NCI-H2107 treated with DMSO at 0.1 percent for 48 hours (cell line): ENCODE measurements around the gene HNRNPLL.
A peak's percentile ranks its signal among the peaks of the same experiment; 100 is the strongest.

ENCODE experiments used
- DNase-seq: peaks from one replicate; lab custom pipeline; 2025; ENCODE audit not compliant: unreplicated experiment; lab: John Stamatoyannopoulos, UW

The HNRNPLL gene

DNA sequence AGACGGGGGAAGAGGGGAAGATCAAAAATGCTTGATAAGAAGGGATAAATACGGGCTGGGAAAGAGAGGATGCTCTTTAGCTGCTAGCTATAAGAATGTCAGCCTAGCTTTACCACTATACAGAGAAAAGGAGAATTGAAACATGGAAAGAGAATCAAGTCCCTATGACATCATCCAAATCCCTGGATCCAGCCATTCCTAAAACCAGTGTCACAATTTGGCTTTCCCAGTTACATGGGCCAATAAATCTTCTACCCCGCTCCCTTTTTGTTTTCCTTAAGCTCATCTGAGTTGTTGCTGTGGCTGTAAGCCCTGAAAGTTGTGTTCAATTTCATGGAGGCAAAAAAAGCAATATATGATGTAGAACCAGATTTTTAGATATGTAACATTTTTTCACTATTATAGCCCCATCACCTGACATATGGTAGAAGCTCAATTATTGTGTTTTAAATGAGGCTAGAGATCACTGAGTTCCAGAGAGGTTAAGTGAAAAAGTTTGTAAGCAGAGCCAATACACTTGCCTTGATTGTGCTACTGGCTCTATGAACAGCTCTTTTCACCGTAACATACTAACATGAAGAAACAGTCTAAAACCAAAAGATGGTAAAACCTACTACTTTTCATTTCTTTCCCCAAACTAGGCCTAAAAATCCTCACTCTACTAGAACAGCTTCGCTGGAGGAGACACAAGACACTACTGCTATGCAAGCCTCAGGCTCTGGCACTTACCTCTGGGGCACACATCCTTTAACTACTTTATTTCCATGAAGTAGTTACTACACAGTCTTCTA, 4.3 kb downstream of the HNRNPLL start:
- DNase-seq = no peak

DNA sequence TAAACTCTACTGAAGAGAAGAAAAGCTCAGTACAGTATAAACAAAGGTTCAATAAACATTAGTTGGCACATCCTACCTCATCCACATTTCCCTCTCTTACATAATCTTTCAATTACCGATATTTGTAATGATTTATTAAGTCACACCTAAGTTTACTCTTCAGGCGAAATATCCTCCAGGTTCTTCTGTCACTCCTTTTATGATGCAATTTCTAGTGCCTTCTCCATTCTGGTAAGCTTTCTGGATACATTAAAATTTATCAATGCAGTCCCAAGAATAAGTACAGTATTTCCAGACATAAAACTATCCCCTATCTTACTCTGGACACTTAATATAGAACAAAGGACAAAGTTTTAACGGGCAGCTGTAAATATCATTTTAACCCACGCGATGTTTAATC, 5.6 kb downstream of the HNRNPLL start:
- no peak for DNase-seq

DNA sequence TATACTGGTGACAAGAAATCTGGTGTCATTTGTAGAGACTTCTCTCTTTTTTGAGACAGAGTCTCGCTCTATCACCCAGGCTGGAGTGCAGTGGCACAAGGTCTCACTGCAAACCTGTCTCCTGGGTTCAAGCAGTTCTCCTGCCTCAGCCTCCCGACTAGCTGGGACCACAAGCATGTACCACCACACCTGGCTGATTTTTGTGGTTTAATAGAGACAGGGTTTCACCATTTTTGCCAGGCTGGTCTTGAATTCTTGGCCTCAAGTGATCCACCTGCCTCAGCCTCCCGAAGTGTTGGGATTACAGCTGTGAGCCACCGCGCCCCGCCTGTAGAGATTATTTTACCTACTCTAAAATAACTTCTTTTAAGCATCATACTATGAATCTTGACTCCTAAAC, 6.5 kb downstream of the HNRNPLL start:
- DNase-seq = no peak

DNA sequence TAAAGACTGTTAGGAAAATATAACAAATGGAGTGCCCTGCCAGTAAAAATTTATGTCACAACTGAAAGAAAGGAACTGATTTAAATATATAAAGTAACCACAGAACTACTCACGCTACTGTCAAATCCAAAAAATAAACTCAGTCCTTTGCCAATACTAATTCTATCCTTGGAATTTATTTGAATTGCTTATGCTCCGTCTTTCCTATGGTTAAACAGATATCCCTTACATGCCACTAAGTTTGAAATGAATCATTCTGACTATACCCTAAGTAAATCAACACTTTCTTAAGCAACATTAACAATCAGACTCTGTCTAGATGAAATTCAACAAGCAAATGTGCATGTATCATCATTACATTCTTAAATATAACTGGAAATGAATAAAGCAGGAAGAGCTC, 9.8 kb downstream of the HNRNPLL start:
- no peak for DNase-seq

DNA sequence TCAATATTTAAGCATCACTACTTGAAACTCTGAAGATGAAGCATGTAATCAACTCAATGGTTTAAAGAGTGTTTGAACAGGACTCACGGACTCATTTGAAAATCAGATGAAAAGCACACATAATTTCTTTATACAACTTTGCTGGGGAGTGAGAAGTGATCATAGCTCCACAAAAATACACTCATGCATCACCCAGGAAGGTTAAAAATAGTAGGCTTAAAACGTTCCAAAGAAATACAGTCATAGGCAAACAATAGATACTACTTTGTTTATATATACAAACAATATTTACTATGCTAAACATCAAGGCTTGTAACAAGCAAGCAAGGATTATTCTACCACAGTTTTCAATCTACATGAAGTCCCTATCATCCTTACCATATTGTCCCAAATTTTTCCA, 11.6 kb downstream of the HNRNPLL start:
- no peak for DNase-seq

DNA sequence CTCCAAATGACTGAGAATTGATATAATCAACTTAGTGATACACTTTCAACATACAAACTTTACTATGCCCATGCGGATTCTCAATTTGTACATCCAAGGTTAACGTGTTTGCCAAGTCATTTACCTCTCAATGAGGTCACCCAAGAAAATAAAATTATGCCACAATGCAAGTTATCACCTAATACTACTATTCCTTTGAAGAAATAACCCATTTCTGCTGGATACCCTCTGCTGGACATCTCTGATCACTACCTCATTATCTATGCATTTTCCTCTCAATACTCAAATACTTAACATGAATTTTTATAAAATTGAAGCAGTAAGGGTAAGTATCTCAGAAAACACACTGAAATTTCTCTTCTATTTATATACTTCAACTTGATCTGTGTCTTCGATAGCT, 12.7 kb downstream of the HNRNPLL start:
- no peak for DNase-seq

DNA sequence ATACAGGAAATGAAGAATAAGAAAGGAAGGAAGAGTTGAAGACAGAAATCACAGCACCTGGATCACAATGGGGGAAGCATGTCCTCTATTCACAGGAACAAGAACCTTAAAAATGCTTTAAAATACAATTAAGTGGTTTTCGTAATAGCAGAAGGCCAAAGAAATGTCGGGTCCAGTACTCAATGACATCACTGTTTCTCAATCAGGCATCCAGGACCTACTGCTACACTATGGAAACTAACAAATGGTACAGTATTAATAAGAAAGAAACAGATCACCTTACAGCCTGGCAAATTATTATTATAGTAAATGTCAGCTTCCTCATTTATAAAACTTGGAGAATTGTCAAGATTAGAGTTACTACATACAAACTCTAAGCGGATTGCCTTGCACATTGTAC, 15.8 kb downstream of the HNRNPLL start:
- no peak for DNase-seq

DNA sequence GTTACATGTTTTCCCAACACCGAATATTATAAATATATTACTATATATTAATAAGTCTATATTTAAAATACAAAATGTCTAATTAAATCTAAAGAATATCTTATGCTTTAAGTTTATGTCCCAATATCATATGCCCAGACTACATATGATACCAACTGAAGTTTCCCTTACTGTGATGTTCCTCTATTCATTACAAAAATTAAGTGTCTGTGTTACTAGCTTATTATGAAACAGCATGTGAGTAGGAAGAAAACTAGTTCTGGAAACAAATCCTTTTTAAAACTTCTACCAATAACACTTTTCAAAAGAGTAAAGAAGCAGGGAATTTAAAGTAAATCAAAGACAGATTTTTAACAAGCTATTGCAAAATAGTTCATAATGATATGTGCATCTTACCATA, 17.8 kb downstream of the HNRNPLL start:
- DNase-seq = no peak

DNA sequence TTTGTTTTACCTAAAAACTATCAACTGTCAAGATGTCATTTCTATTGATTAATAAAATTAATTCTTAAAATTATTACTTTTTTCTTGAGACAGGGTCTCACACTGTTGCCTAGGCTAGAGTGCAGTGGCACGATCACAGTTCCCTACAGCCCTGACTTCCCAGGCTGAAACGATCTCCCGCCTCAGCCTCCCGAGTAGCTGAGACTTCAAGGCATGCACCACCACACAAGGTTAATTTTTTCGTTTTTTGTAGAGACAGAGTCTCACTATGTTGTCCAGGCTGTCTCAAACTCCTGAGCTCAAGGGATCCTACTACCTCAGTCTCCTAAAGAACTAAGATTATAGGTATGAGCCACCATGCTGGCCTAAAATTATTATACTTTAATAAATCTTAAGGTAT, 18.7 kb downstream of the HNRNPLL start:
- DNase-seq = no peak

DNA sequence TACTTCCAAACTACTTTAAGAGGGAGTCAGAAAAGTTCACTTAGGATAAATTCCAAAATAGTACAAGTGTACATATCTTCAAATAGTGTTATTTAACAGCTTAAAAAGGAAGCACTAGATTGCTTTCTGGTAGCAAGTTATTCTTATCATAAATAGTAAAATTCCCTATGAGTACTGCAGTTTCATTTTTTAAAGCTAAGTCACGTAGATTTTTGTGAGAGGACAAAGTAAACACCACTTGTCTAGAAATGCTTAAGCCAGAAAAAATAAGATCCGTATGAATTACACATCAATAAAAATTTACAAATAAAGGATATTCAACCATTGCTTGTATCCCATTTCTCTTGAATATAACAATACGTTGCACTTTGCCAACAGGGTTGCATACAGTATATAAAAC, 19.2 kb downstream of the HNRNPLL start:
- no peak for DNase-seq

DNA sequence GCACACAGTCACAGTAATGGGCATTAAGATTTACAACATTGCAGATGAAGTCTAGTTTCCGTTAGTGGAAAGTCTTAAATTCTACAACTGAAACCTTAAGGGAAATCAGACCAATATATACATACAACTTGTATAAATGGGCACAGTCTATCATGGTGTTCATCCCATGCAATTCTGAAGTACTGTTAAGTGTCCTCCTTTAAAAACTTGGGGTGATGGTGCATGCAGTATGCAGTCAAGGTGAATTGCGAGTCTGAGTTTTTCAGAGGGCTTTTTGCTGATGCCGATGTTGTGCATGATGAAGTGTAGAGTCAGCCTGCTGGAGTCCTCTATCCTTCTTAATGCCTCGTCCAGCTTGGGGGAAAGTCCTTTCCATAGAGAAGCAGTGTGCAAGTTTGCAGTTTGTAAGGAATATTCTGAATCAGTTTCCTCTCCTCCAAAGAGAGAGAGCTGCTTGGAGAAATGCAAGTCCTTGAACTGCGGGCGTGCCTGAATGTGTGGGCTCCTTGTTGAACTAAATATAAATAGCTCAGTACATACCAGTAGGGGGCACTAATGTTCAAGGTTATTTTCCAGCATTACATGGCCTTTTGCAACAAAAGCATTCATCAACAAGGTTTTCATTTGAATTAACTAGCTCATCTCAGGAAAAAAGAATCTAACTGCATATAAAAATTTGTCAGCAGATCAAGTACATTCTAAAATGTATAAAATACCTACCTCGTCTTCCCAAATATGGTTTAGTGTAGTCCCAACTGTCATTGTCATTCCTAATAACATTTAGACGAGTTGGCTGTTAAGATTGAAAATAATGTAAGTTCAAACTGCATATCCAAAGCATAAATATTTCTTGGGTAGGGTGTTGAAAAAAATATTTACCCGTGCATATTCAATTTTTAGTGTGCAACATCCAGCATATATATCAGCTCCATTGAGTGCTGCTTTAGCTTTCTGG, 21.3 kb downstream of the HNRNPLL start:
- peak; percentile 78 for DNase-seq

DNA sequence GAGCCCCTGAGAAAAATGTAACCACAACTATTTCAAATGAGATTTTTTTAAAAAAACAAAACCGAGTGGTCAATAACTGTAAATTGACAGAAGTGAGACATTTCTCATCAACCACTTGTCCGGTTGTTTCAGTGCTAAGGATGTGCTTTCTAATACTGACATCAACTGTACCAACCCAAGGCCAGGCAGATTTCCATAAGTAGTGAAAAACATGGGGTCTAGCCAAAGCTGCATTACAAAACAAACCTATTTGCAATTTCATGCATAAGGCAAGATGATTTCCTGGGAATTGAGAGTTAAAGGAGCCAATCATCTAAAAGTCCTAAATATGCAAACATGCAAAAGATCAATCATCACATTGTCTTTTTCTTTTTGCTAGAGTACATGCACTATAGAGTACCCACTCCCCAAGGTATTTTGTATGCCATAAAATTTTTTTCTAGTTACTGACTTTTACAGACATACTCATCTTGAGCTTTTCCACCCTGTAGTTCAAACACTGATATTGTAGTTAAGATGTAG, 22.6 kb downstream of the HNRNPLL start:
- no peak for DNase-seq

DNA sequence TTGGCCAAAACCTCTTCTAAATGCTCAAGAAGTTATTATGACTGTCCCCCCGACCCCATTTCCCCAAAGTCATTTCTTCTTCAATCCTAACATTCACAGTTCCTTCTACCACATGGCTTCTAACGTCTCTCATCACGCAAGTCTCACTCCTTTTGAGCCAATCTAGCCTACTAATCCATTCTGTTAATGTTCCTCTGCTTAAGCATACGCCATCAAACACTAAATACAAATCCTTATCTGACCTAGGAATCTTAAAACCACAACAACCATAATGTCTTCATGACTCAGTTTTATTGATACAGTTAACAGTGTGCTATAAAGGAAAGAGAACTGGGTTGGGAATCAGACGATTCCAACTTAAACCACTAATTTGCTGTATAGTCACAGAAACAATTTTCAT, 23.9 kb downstream of the HNRNPLL start:
- no peak for DNase-seq

DNA sequence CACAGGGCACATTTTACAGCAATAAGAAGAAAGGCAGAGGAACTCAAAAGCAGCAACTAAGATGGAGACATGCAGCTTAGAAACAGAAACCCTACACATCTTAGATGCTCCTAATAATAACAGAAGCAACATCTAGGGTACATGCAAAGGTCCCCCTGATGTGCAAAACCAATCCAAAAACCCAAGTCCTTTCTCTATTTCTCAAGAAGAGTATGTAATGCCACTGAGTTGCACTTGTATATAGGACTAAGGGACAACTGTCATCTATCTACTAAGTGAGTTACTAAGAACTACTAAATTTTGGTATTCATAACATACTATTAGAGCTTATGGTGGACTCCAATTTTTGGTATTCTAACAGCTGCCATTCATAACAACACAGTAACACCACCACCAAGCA, 28.4 kb downstream of the HNRNPLL start:
- DNase-seq = no peak

DNA sequence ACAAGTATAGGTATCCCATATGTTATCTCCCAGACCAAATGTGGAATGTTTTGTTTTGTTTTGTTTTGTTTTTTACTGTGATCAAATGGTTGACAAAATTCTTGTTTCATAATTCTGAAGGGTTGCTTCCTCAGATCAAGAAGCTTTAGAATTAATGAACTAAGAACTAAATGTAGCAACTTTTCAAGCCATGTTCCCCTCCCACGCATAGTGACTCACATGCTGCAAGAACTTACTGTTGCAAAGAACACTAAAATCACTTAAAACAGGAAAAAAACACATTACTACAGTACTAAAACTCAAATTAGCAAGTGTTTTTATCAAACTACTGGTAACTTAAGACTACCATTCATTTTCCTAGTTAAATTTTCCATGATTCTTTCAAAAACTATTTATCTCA, 30.6 kb downstream of the HNRNPLL start:
- no peak for DNase-seq

DNA sequence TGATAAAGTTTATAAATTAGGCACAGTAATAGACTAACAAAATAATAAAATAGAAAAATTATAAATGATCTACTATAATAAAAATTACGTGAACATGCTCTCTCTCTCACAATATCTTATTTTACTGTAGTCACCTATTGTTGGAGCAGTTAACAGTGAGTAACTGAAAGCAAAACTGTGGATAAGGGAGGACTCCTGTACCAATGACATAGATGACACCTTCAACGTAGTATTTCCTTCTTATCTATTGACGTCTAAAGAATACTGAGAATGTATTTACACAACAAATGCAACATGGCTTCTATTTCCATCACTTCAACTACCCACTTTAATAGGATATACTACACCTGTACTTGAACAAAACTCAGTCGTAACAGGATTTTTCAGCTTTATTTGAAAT, 31.5 kb downstream of the HNRNPLL start:
- DNase-seq = no peak

DNA sequence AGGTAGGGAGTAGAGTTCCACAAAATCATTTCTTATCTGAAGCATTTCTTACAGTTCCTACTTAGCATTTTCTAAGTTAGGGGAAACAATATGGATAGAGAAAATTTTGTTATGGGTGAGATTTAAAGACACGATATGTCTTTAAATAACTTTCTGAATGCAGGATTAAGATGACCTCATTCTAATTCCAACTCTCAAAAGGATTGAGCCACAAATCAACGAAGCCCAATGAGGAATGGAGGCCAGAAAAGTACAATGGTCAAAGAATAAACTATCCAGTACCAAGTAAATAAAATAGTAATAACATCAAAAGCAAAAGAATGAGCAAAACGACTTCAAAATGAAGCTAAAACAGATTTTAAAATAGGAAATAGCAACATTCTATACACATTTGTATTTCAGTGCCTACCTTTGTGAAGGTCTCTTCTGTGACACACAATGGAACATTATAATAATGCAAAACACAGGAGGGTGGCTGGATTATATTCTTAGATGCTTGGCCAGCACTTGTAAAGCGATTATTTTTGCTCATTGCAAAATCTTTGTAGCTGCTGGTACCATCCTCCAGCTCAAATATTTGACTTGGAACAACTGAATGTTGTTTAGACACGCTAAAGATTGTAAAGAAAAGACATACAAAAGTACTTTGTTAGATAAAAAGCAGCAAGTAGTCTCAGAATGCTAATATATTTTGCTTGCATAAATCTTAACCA, 33.8 kb downstream of the HNRNPLL start:
- DNase-seq = no peak

DNA sequence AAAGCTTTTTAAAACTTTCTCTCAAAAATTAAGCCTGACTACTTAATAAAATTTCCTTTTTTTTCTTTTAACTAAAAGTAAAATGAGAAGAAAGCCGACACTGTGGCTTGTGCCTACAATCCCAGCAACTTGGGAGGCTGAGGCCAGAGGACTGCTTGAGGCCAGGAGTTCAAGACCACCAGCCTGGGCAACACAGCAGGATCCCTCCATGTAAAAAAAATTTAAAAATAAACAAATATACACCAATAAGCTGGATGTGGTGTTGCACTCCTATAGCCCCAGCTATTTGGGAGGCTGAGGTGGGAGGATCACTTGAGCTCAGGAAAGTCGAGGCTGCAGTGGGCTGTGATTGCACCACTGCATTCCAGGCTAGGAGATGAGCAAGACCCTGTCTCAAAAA, 37.4 kb downstream of the HNRNPLL start:
- no peak for DNase-seq

DNA sequence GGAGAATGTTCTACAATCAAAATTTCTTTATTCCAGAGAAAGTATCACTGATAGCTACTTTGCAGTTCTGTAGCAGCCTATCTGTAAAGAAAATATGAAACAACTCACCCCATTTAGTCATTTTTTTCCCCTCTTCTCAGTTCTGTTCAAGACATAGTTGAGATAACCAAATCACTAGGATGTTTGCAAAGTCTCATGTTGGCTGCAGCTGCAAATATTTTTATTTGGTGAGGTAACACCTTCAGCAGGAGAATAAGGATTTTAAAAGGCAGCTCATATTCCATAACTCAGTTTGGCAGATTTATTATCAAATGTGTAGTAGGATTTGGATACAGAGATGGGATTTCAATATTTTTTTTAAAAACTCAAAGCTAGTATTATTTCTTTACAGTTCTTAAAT, 41.0 kb downstream of the HNRNPLL start:
- DNase-seq = no peak

DNA sequence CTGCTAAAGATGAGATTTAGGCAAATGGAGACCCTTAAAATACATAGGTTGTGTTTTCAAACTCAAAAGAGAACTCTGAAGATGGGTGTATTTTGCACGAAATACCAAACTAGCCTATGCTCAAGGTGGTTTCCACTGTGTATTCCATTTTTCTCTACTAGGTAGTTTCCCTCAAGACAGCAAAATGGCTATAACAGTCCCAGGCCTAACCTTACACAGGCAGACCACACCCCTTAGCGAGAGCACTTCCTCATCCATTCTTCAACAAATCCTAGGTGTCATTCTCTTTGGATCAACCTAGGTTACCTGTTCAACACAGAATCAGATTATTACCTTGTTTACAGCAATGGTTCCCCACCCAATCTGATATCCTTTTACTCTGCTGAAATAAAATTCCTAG, 42.6 kb downstream of the HNRNPLL start:
- DNase-seq = no peak

DNA sequence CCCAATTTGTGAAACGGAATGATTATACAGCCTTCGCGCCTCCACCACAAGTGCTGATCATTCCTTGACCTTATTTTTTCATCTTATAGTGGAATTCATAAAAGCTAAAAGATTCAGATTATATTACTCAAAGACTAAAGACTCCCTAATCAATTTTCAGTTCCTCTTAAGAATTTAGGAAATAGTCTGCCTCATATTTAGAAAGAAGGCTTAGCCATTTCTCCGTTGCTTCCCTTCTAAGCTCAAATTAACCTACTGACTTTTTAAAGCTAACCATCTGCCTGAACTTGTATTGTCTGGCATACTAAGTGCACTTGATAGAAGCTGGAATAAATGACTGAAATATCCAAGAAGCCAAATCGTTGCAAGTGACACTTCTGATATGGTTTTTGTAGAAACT, 44.7 kb downstream of the HNRNPLL start:
- DNase-seq = no peak
